CD4-positive, alpha-beta T cell treated with Interleukin-17A for 4 hours (primary cell): Measurements from ENCODE around the gene KLF7.

Source experiments
- DNase-seq: peaks from one replicate; pipeline ENCODE4 v3.0.0-alpha.2; 2020; ENCODE audit warnings: mixed read lengths

KLF7 gene

GRCh38 chr2:207088276-207088675, 77.5 kb downstream of the KLF7 start:
- peak; percentile 25 for DNase-seq

GRCh38 chr2:207087046-207087902, 78.5 kb downstream of the KLF7 start:
- no peak for DNase-seq

DNA sequence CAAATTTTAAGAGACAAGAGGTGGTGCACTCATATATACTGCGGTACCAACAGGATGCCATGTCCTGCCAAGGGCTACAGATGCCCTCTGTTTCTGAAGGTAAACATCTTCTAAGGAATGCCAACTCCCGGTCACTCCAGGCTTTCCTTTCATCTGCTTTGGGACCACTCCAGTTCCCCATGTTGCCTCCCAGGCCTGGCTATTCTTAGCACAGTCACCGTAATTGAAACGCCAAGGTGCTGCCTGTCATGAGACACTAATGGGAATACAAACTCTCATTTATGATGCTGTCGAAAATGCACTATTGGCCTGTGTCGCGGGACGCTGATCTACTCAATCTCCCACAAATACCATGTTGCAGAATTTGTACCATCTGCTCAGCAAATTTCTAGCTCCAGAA, 79.6 kb downstream of the KLF7 start:
- no peak for DNase-seq

DNA sequence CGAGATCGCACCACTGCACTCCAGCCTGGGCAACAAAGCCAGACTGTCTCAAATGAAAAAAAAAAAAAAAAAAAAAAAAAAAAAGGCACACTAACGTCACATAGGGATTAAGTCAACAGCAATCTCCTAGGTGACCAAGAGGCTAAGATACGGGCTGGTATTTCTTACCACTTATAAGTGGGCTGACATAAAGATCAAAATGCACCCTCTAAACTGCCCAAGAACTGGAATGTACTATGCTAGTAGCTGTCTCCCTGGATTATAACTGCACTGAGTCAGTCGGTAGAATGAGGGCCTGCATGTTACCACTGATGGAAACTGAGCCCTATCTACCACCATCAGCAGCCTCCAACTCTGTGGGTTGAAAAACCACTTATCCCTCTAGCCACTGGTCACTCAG, 80.6 kb downstream of the KLF7 start:
- DNase-seq, result no peak

- no peak for DNase-seq
Observed at GRCh38 chr2:207083361-207084110, 82.2 kb downstream of the KLF7 start.

- no peak for DNase-seq
Observed at GRCh38 chr2:207082619-207083018, 83.1 kb downstream of the KLF7 start.

- no peak for DNase-seq
Observed at GRCh38 chr2:207078186-207078798, 87.5 kb downstream of the KLF7 start.

- DNase-seq, result no peak
Observed at GRCh38 chr2:207077266-207077665, 88.5 kb downstream of the KLF7 start.

DNA sequence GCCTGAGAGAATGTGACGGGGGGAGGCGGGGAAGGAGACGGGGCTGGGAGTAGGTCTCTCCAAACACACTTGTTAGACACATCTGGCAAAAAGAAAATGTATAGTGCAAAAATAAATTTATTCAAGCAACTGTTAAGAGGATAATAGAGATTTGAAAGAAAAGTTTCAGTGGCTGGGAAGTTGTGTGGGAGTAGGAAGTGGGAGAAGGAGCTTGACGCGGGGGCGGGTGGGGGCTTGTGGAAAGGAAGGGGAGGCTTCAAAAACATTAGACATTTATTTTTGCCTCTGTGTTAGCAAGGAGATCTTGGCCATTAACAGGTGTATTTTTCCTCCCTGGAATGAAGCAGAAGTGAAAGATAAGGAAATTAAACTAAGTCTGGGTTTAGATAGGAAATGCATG, 90.3 kb downstream of the KLF7 start:
- no peak for DNase-seq

DNA sequence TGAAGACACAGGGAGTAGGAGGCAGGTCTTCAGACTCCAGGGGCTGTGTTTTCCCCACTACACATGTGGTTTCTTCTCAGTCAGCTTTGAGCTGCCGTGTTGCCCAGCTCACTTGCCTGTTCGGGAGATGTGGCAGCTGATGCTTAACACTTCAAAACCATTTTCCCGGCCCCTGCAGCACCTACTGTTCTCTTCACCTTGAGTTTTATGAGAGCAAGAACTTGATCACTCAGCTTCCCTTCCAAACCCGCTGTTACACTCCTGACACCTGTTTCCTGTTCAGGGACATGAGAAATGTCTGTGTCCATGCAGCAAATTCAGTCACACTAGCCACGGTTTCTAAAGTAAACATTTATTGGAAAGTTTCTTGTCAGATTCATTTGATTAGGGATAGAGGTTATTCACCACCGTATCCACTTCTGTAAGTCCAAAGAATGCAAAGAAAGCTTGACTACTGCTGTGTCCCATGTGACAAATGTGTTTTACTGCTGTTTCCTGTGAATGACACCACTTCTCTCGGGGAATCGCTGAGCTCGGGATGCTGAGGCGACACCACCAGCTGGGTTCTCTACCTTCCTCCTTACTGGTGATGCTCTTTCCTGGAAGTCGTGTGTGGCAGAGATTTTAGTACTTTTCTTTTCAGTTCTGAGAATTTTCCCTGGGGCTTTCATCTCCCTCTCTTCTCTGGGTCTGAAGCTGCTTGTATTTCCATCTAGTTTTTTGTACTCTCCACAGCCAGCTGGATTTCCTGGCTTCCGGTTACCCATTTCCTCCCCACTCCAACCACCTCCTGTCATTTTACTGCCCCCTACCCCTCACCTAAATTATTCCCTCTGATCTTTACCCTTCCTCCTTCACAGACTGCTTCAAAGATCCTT, 91.7 kb downstream of the KLF7 start:
- peak; percentile 34 for DNase-seq

DNA sequence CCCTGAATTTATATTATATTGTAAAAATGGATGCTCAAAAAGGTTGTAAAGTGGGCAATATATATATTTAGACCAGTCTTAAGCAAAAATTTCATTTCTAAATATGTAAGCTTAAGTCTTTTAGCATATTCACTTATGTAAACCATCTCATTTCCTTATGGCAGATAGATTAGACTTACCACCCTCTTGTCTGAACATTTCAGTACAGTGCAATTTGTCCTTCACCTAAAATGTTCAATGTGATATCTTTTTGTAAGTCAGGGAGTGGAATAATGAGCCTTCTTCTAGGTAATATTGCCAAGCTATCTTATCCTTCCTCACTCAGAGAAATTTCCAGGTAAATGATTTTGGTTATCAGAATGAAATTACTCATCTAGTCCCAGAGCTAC, 92.3 kb downstream of the KLF7 start:
- DNase-seq, result no peak

DNA sequence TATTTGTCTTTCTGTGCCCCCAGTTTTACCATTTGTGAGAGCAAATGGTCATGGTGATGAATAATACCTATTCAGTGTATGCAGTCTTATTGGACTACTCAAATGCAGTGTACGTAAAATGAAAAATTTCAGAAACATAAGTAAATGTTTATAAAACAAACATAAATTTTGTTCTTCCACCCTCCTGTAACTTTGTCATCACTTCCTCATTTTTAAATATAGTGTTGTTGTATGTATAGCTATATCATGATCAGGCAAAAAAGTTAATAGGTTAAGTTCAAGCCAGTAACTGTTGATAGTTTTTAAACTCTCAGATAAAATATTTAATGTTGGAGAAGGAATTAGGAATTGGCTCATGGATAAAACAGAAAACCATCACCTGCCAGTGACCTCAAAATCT, 93.2 kb downstream of the KLF7 start:
- DNase-seq, result no peak

DNA sequence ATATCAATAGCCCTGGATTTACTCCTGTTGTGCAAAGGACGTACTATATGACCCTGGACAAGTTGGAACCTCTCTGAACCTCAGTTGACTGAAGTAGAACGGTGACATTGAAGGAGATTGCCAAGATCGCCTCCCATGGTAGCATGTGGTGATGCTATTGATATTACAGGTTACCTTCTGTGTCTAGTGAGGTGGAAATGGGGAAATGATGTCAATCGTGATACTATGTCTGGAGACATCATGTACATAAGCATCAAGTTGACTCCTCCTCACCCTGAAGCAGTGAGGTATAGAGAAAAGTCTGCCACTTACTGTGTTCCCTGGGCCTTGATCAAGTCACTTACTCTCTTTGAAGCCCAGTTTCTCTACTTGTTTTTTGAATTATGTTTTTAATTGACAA, 93.9 kb downstream of the KLF7 start:
- no peak for DNase-seq

GRCh38 chr2:207067473-207067872, 98.3 kb downstream of the KLF7 start:
- DNase-seq, result no peak

- no peak for DNase-seq
Observed at GRCh38 chr2:207066791-207067460, 98.8 kb downstream of the KLF7 start.

DNA sequence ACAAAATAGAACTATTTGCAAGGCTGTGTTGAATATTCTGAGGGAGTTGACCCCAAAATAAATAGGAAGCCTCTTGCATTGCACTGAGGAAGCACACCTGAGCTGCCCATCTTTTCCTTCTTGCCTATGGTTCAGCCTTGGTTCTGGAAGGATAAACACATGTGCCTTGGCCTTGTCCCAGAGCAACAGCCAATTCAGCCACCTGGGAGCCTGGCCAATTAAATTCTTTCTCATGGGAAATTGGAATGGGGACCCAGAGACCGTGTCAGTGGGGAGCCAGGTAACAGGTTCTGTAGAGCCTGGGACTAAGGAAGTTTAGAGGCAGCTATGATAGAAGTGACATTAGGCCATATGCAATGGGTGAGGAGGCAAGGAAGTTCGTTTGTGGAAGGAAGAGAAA, 99.6 kb downstream of the KLF7 start:
- no peak for DNase-seq

- no peak for DNase-seq
Observed at GRCh38 chr2:207064128-207064690, 101.5 kb downstream of the KLF7 start.

DNA sequence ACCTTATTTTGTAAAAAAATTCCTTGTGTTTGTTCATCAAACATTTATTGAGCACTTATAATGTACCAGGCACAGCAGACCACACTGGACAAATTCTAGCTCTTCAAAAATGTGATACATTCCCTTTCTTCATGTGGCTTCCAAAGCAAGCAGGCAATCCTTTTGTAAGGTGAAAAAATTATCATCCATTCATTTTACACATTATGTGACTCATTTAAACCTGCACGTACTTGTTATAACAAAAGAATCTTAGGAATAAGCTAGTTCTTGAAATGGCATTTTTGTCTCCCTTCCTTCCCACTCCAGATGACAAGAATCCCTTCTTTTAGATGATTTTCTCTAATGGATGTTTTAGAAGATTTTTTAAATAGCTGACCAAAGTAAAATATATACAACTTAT, 104.6 kb downstream of the KLF7 start:
- DNase-seq, result no peak

DNA sequence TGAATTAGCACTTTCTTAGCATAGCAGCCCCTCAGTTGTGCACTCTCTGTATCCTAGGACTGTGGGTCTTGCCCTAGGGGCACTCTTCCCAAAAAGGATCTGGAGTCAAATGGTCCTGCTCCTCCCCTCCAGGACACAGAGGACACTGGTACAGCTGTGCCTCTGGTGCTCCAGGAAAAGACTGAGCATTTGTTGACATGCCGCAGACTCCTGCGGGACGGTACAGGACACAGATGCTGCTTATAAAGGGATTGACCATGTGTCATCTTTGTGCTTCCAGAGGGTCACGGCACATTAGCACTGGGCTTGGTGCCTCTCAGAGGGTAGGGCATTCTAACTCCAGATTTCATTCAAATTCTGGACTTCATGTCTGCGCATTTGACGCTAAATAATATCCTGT, 110.5 kb downstream of the KLF7 start:
- DNase-seq, result no peak

DNA sequence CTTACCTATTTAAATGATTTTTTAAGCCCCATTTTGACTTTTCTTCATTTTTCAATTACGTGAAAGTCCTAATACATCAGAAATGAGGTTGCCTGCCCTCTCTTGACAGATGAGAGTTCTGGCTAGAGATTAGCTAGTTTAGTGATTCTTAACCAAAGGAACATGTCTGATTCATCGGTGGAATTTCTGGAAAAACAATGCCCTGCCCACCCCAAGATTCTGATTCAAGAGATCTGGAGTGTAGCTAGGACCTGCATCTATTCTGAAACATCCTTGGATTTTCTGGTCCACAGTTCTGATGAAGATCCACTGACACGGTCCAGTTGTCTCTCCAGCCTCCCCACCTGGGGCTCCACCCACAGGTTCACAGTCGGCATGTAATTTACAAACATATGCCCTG, 111.2 kb downstream of the KLF7 start:
- no peak for DNase-seq

- no peak for DNase-seq
Observed at GRCh38 chr2:207051385-207051965, 114.3 kb downstream of the KLF7 start.

GRCh38 chr2:207049122-207049521, 116.6 kb downstream of the KLF7 start:
- DNase-seq, result no peak
